Measurements from ENCODE around the gene TRPM2. TPM values are rescaled to one million over a fixed set of nuclear protein-coding genes. Genes with fewer than 3 reads are reported as not detected.

TRPM2 gene
- total RNA-seq, 5 donors from 2014 or later (not counting 1 experiment from before 2014, with no cell fraction given) = 1.2 to 8.6 (median 3.6) TPM

DNA sequence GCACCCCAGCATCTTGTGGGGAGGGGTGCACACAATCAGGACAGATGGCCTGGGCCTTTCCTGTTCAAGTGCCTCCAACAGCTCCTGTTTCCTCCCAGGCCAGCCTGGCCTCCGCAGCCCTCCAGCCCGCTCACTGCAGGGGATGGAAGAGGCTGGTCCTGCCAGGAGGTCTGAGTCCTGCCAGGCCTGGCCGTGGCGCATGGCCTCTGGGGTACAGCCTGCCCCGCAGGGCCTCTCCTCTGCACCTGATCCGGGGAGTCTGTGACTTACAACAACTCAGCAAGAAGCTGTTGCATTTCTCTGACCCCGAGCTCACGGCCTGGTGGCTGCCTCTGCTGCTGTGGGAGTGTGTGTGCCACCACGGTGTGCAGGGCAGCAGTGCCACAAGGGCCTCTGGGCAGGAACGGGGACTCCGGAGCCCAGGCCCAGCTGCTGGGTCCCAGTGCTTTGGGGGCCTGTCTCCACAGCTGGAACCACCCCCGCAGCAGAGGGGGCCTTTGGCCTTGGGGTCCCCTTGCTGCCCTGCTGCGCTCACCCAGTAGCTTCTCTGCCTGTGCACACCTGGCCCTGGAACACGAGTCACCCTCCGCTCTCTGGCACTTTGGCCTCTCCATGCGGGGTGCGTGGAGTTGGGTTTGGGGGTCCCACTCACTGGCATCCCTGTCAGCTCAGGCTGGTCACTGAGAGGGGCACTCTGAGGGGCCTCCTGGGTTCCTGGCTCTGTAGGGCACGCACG, 84.4 kb downstream of the TRPM2 start:
- H3K4me3 Mint-ChIP-seq = no peak overlapping the region
- 87% methylated on average over 19 of the region's 19 CpGs for WGBS (ENCODE audit: insufficient coverage)
- POLR2A ChIA-PET = no interaction called here
- H3K9me3 ChIP-seq = no peaks in the 10 kb centered on the region
- DNase-seq = no peak
- H3K9me3 Mint-ChIP-seq = no peaks in the 10 kb centered on the region
- peaks cover 0 to 4% of the 10 kb centered on the region in 2 donors for H3K36me3 ChIP-seq (ENCODE audit: control insufficient read depth in 2 of 2, extremely low read depth in 1 of 2, insufficient read depth in 1 of 2, low read length in 1 of 2)
- H3K27ac Mint-ChIP-seq = no peak overlapping the region
- H3K4me1 ChIP-seq (ENCODE audit: control insufficient read depth in 1 of 2, extremely low read depth in 1 of 2, insufficient read depth in 2 of 2, low read length in 2 of 2) = no peaks in the 10 kb centered on the region
- H3K27ac ChIP-seq (ENCODE audit: low read length) = no peak overlapping the region
- CTCF ChIA-PET = no interaction called here
- no peaks in the 10 kb centered on the region for H3K36me3 Mint-ChIP-seq
- H3K4me3 ChIP-seq (ENCODE audit: control insufficient read depth in 1 of 2, extremely low read depth in 1 of 2, low read length in 1 of 2) = no peak overlapping the region
- no peak for ATAC-seq (replicated peaks in 1 of 4)
- no peaks in the 10 kb centered on the region for H3K27me3 Mint-ChIP-seq
- H3K4me1 Mint-ChIP-seq = no peaks in the 10 kb centered on the region
- peaks cover 0 to 11% of the 10 kb centered on the region in 2 experiments for H3K27me3 ChIP-seq (replicated peaks in 1 of 2; ENCODE audit: control insufficient read depth in 2 of 2, extremely low read depth in 1 of 2, insufficient read depth in 2 of 2, low read length in 1 of 2)

DNA sequence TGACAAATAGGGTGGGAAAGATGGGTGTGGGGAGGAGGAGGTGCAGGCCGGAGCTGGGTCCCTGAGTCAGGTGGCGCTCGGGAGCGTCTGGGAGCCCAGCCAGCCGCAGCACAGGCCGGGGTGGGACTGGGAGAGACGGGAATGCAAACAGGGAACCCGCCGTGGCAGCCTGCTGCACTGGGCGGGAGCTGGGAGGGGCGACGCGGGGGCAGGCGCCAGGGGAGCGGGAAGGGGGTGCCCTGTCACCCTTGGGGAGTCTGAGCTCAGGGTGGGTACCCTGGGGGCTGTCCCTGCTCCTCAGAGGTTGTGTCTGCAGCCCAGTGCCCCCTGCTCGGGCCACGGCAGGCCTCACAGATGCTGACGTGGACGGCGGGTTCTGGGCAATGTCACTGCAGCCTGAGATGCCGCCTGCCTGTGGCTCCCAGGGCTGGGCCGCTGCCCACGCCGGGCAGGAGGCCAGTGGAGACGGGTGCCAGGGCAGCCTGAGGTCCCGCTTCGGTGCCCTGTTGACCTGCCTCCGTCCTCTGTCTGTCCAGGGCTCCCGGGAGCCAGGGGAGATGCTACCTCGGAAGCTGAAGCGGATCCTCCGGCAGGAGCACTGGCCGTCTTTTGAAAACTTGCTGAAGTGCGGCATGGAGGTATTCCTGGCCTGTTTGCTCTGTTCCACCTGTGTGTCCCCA, 85.2 kb downstream of the TRPM2 start:
- Histone ChIP-seq H3K4me1 (ENCODE audit: control insufficient read depth in 1 of 2, extremely low read depth in 1 of 2, insufficient read depth in 2 of 2, low read length in 2 of 2) (no peaks in the 10 kb centered on the region), H3K4me3 (ENCODE audit: control insufficient read depth in 1 of 2, extremely low read depth in 1 of 2, low read length in 1 of 2) (no peak overlapping the region), H3K36me3 (ENCODE audit: control insufficient read depth in 2 of 2, extremely low read depth in 1 of 2, insufficient read depth in 1 of 2, low read length in 1 of 2) (peaks cover 0 to 3% of the 10 kb centered on the region in 2 donors), H3K27ac (ENCODE audit: low read length) (no peak overlapping the region), H3K9me3 (no peaks in the 10 kb centered on the region), H3K27me3 (replicated peaks in 1 of 2; ENCODE audit: control insufficient read depth in 2 of 2, extremely low read depth in 1 of 2, insufficient read depth in 2 of 2, low read length in 1 of 2) (peaks cover 0 to 13% of the 10 kb centered on the region in 2 experiments)
- H3K27me3 Mint-ChIP-seq = no peaks in the 10 kb centered on the region
- 89% methylated on average over 34 of the region's 34 CpGs for WGBS (ENCODE audit: insufficient coverage)
- ChIA-PET CTCF (no interaction called here), POLR2A (no interaction called here)
- H3K27ac Mint-ChIP-seq = no peak overlapping the region
- DNase-seq (no peak), ATAC-seq (replicated peaks in 1 of 4) (no peak)
- no peaks in the 10 kb centered on the region for H3K4me1 Mint-ChIP-seq
- no peaks in the 10 kb centered on the region for H3K9me3 Mint-ChIP-seq
- no peak overlapping the region for H3K4me3 Mint-ChIP-seq
- H3K36me3 Mint-ChIP-seq = no peaks in the 10 kb centered on the region

DNA sequence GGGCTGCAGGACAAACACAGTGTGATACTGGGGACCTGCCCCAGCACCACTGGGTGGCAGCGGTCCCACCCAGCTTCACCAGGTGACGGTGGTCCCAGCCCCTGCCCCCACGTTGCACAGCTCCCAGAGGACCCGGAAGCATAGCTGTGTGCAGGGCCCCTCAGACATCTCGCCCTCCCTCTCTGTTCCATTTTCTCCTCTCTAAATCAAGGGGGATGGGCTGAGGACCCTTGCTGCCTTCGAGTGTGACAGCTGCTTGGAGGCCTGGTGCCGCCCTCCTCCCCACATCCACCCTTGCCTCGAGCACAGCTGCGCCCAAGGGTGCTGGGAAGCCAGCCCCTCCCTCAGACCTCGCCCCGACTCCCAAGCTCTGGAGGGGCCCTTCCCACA, 85.8 kb downstream of the TRPM2 start:
- CTCF ChIA-PET = no interaction called here
- H3K27me3 ChIP-seq (replicated peaks in 1 of 2; ENCODE audit: control insufficient read depth in 2 of 2, extremely low read depth in 1 of 2, insufficient read depth in 2 of 2, low read length in 1 of 2) = peaks cover 0 to 18% of the 10 kb centered on the region in 2 experiments
- DNase-seq (no peak), ATAC-seq (replicated peaks in 1 of 4) (no peak)
- no peaks in the 10 kb centered on the region for H3K4me1 ChIP-seq (ENCODE audit: control insufficient read depth in 1 of 2, extremely low read depth in 1 of 2, insufficient read depth in 2 of 2, low read length in 2 of 2)
- Mint-ChIP-seq H3K27ac (no peak overlapping the region), H3K9me3 (no peaks in the 10 kb centered on the region), H3K4me3 (no peak overlapping the region), H3K4me1 (no peaks in the 10 kb centered on the region), H3K36me3 (no peaks in the 10 kb centered on the region), H3K27me3 (no peaks in the 10 kb centered on the region)
- no peak overlapping the region for H3K4me3 ChIP-seq (ENCODE audit: control insufficient read depth in 1 of 2, extremely low read depth in 1 of 2, low read length in 1 of 2)
- H3K9me3 ChIP-seq = no peaks in the 10 kb centered on the region
- H3K27ac ChIP-seq (ENCODE audit: low read length) = no peak overlapping the region
- POLR2A ChIA-PET = no interaction called here
- peaks cover 0 to 3% of the 10 kb centered on the region in 2 donors for H3K36me3 ChIP-seq (ENCODE audit: control insufficient read depth in 2 of 2, extremely low read depth in 1 of 2, insufficient read depth in 1 of 2, low read length in 1 of 2)
- WGBS (ENCODE audit: insufficient coverage) = 67% methylated on average over 6 of the region's 11 CpGs

DNA sequence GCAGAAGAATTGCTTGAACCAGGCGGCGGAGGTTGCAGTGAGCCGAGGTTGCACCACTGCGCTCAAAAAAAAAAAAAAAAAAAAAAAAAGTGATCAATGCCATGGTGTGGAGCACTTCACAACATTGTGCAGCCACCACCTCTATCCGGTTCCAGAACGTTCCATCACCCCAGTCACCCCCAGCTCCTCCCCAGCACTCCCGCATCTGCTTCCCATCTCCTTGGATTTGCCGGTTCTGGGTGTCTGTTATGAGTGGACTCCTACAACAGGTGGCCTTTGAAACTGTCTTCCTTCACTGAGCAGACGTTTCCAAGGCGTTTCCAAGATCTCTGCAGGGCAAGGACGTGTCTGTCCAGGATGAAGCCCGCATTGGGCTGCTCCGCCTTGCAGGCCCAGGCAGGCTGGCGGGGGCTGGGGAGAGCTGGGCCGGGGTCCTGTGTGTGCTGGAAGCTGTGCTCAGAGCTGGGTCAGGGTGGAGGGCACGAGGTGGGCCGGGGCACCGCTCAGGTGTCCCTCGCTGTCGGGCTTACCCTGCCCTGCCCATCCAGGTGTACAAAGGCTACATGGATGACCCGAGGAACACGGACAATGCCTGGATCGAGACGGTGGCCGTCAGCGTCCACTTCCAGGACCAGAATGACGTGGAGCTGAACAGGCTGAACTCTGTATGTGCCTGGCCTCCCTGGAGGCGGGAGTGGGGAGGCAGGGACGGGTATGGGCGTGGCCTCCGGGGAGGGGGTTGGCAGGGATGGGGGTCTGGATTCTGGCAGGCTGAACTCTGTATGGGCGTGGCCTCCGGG, 87.0 kb downstream of the TRPM2 start:
- Mint-ChIP-seq H3K4me3 (no peak overlapping the region), H3K27me3 (peaks cover 0 to 6% of the 10 kb centered on the region in 2 donors), H3K36me3 (no peaks in the 10 kb centered on the region), H3K27ac (no peak overlapping the region), H3K4me1 (no peaks in the 10 kb centered on the region), H3K9me3 (no peaks in the 10 kb centered on the region)
- ATAC-seq (replicated peaks in 1 of 4) (no peak), DNase-seq (no peak)
- H3K4me1 ChIP-seq (ENCODE audit: control insufficient read depth in 1 of 2, extremely low read depth in 1 of 2, insufficient read depth in 2 of 2, low read length in 2 of 2) = no peaks in the 10 kb centered on the region
- ChIA-PET POLR2A (no interaction called here), CTCF (no interaction called here)
- 90% methylated on average over 24 of the region's 33 CpGs for WGBS (ENCODE audit: insufficient coverage)
- H3K4me3 ChIP-seq (ENCODE audit: control insufficient read depth in 1 of 2, extremely low read depth in 1 of 2, low read length in 1 of 2) = no peak overlapping the region
- no peak overlapping the region for H3K27ac ChIP-seq (ENCODE audit: low read length)
- no peaks in the 10 kb centered on the region for H3K9me3 ChIP-seq
- peaks cover 0 to 3% of the 10 kb centered on the region in 2 donors for H3K36me3 ChIP-seq (ENCODE audit: control insufficient read depth in 2 of 2, extremely low read depth in 1 of 2, insufficient read depth in 1 of 2, low read length in 1 of 2)
- peaks cover 0 to 26% of the 10 kb centered on the region in 2 experiments for H3K27me3 ChIP-seq (replicated peaks in 1 of 2; ENCODE audit: control insufficient read depth in 2 of 2, extremely low read depth in 1 of 2, insufficient read depth in 2 of 2, low read length in 1 of 2)

DNA sequence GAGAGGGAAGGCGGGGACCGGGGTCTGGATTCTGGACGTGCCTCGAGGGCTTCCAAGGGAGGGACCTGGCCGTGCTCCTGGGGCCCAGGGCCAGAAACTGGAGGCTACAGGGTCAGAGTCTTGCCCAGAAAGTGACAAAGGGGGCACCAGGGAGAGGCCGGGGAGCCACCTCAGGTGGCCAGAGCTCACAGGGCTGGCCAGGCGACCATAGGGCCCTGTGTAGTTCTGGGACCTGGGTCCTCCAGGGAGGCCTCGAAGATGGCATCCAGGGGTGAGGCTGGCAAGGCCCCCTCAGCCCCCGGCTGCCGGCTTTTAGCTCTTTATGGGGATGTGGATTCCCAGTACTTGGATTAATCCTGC, 87.6 kb downstream of the TRPM2 start:
- Histone ChIP-seq H3K4me3 (ENCODE audit: control insufficient read depth in 1 of 2, extremely low read depth in 1 of 2, low read length in 1 of 2) (no peak overlapping the region), H3K36me3 (ENCODE audit: control insufficient read depth in 2 of 2, extremely low read depth in 1 of 2, insufficient read depth in 1 of 2, low read length in 1 of 2) (peaks cover 0 to 3% of the 10 kb centered on the region in 2 donors), H3K4me1 (ENCODE audit: control insufficient read depth in 1 of 2, extremely low read depth in 1 of 2, insufficient read depth in 2 of 2, low read length in 2 of 2) (no peaks in the 10 kb centered on the region), H3K27me3 (replicated peaks in 1 of 2; ENCODE audit: control insufficient read depth in 2 of 2, extremely low read depth in 1 of 2, insufficient read depth in 2 of 2, low read length in 1 of 2) (peaks cover 0 to 24% of the 10 kb centered on the region in 2 experiments), H3K9me3 (no peaks in the 10 kb centered on the region), H3K27ac (ENCODE audit: low read length) (no peak overlapping the region)
- H3K36me3 Mint-ChIP-seq = no peaks in the 10 kb centered on the region
- CTCF ChIA-PET = no interaction called here
- WGBS (ENCODE audit: insufficient coverage) = 87% methylated on average over 10 of the region's 10 CpGs
- DNase-seq = no peak
- POLR2A ChIA-PET = interaction anchor here in 1 of 2 donors (0.7 kb wide), 1 partner anchor 696 kb away, joined by 3 read pairs; no protein-coding TSS in a partner anchor
- no peak for ATAC-seq (replicated peaks in 1 of 4)
- no peaks in the 10 kb centered on the region for H3K9me3 Mint-ChIP-seq
- no peak overlapping the region for H3K27ac Mint-ChIP-seq
- H3K27me3 Mint-ChIP-seq = peaks cover 0 to 7% of the 10 kb centered on the region in 2 donors
- no peak overlapping the region for H3K4me3 Mint-ChIP-seq
- no peaks in the 10 kb centered on the region for H3K4me1 Mint-ChIP-seq

DNA sequence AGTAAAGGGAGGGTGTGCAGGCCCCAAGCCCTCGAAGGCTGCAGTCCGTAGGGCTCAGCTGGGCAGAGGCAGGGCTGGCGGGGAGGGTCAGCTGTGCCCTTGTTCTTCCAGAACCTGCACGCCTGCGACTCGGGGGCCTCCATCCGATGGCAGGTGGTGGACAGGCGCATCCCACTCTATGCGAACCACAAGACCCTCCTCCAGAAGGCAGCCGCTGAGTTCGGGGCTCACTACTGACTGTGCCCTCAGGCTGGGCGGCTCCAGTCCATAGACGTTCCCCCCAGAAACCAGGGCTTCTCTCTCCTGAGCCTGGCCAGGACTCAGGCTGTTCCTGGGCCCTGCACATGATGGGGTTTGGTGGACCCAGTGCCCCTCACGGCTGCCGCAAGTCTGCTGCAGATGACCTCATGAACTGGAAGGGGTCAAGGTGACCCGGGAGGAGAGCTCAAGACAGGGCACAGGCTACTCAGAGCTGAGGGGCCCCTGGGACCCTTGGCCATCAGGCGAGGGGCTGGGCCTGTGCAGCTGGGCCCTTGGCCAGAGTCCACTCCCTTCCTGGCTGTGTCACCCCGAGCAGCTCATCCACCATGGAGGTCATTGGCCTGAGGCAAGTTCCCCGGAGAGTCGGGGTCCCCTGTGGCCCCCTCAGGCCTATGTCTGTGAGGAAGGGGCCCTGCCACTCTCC, 88.3 kb downstream of the TRPM2 start:
- Mint-ChIP-seq H3K27me3 (peaks cover 0 to 9% of the 10 kb centered on the region in 2 donors), H3K27ac (no peak overlapping the region), H3K4me1 (no peaks in the 10 kb centered on the region), H3K9me3 (no peaks in the 10 kb centered on the region), H3K36me3 (no peaks in the 10 kb centered on the region), H3K4me3 (no peak overlapping the region)
- ChIA-PET POLR2A (interaction anchor here in 1 of 2 donors (0.7 kb wide), 1 partner anchor 695 kb away, joined by 3 read pairs; no protein-coding TSS in a partner anchor), CTCF (no interaction called here)
- DNase-seq (no peak), ATAC-seq (replicated peaks in 1 of 4) (no peak)
- no peaks in the 10 kb centered on the region for H3K9me3 ChIP-seq
- H3K27me3 ChIP-seq (replicated peaks in 1 of 2; ENCODE audit: control insufficient read depth in 2 of 2, extremely low read depth in 1 of 2, insufficient read depth in 2 of 2, low read length in 1 of 2) = peaks cover 0 to 23% of the 10 kb centered on the region in 2 experiments
- no peaks in the 10 kb centered on the region for H3K4me1 ChIP-seq (ENCODE audit: control insufficient read depth in 1 of 2, extremely low read depth in 1 of 2, insufficient read depth in 2 of 2, low read length in 2 of 2)
- whole genome bisulfite sequencing (ENCODE audit: insufficient coverage) = 88% methylated on average over 20 of the region's 20 CpGs
- H3K36me3 ChIP-seq (ENCODE audit: control insufficient read depth in 2 of 2, extremely low read depth in 1 of 2, insufficient read depth in 1 of 2, low read length in 1 of 2) = peaks cover 0 to 3% of the 10 kb centered on the region in 2 donors
- H3K27ac ChIP-seq (ENCODE audit: low read length) = no peak overlapping the region
- H3K4me3 ChIP-seq (ENCODE audit: control insufficient read depth in 1 of 2, extremely low read depth in 1 of 2, low read length in 1 of 2) = no peak overlapping the region
